Neural cell (in vitro differentiated cells): ENCODE data around the gene TBC1D5.

Experiments used
- EZH2 ChIP-seq: fragments of 200-600, 300-800 bp; shearing (Covaris generic), sonication (generic); IDR thresholded peaks from 2 replicates; pipeline ENCODE4 v1.6.1; 2014; ENCODE audit warnings: antibody characterized with exemption, low read length, borderline replicate concordance, mild to moderate bottlenecking; ENCODE audit not compliant: insufficient read depth, poor library complexity, severe bottlenecking
- MXI1 ChIP-seq: fragments of 450-650 bp; conservative IDR thresholded peaks from 2 replicates; pipeline ENCODE4 v1.6.1; 2014; ENCODE audit warnings: antibody characterized with exemption, mild to moderate bottlenecking; ENCODE audit not compliant: poor library complexity, severe bottlenecking
- POLR2AphosphoS5 ChIP-seq: IDR thresholded peaks from 2 replicates; pipeline ENCODE4 v1.6.1; 2012
- RAD21 ChIP-seq: fragments of 450-650 bp; conservative IDR thresholded peaks from 2 replicates; pipeline ENCODE4 v1.6.1; 2014; ENCODE audit warnings: antibody characterized with exemption, mild to moderate bottlenecking, moderate library complexity
- TAF1 ChIP-seq: IDR thresholded peaks from 2 replicates; pipeline ENCODE4 v1.6.1; 2012; ENCODE audit warnings: low read depth
- TF ChIP-seq, protein P1 (sequence below): fragments of 450-650 bp; IDR thresholded peaks from 2 replicates; pipeline ENCODE4 v1.5.1; 2014; ENCODE audit warnings: antibody characterized with exemption, mild to moderate bottlenecking, moderate library complexity; ENCODE audit not compliant: poor library complexity, severe bottlenecking

DNA sequence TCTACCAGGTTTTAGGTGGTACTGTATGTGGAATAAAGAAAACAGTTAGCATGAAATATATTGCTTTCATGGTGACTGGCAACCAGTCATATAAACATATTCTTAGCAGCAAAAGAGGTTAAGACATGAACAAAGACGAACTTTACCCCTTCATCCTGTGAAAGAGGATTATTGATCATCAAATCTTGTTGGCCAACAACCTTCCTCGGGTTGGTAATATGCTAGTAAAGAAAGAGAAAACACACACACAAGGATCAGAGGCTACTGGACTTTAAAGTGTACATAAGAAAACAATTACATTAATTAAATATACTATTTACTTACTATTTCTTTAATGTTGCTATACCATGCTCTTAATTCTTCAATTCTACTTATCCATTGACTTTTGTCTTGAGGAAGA is 337.9 kb downstream of the TBC1D5 start:
- TF ChIP-seq, protein P1, sequence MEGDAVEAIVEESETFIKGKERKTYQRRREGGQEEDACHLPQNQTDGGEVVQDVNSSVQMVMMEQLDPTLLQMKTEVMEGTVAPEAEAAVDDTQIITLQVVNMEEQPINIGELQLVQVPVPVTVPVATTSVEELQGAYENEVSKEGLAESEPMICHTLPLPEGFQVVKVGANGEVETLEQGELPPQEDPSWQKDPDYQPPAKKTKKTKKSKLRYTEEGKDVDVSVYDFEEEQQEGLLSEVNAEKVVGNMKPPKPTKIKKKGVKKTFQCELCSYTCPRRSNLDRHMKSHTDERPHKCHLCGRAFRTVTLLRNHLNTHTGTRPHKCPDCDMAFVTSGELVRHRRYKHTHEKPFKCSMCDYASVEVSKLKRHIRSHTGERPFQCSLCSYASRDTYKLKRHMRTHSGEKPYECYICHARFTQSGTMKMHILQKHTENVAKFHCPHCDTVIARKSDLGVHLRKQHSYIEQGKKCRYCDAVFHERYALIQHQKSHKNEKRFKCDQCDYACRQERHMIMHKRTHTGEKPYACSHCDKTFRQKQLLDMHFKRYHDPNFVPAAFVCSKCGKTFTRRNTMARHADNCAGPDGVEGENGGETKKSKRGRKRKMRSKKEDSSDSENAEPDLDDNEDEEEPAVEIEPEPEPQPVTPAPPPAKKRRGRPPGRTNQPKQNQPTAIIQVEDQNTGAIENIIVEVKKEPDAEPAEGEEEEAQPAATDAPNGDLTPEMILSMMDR, result no peak
- TF ChIP-seq RAD21 (no peak), MXI1 (no peak), TAF1 (no peak), POLR2AphosphoS5 (no peak), EZH2 (no peak)
